Transverse colon (tissue), 4 donors: ENCODE results near the gene C4orf36. TPM values are rescaled to one million over a fixed set of nuclear protein-coding genes. Genes with fewer than 3 reads are reported as not detected.
"Not testable (repeated sequence)": the region's sequence is repeated elsewhere in the genome, so short reads cannot be mapped to it uniquely, and the experiment has no call there.

Experiments used
- DNase-seq: peaks from one replicate; pipeline ENCODE4 v3.0.0-alpha.2; 2019
- H3K27ac ChIP-seq, 4 donors: fragments of 200-600 bp; sonication (generic); 2 replicates each; pipeline ENCODE4 v1.5.1; 2016 to 2018; ENCODE audit warnings: inconsistent platforms in 4 of 4
- H3K27me3 ChIP-seq: fragments of 200-600 bp; sonication (generic); 2 replicates; pipeline ENCODE4 v1.5.1; 2017; ENCODE audit warnings: inconsistent platforms
- H3K36me3 ChIP-seq, 4 donors: fragments of 200-600 bp; sonication (generic); 2 replicates each; pipeline ENCODE4 v1.5.1; 2017 to 2019; ENCODE audit warnings: inconsistent platforms in 4 of 4
- H3K4me1 ChIP-seq, 4 donors: fragments of 200-600 bp; sonication (generic); 2 replicates each; pipeline ENCODE4 v1.5.1; 2017 to 2020; ENCODE audit warnings: inconsistent platforms in 4 of 4
- H3K4me3 ChIP-seq, 4 donors: fragments of 200-600 bp; sonication (generic); 1 replicate in 1 of 4; 2 replicates in 3 of 4; pipeline versions ENCODE4 v1.5.1 to v1.6.1; 2017 to 2019; ENCODE audit warnings: inconsistent platforms in 4 of 4
- H3K9me3 ChIP-seq, 2 donors: fragments of 200-600 bp; sonication (generic); 2 replicates each; pipeline ENCODE4 v1.5.1; 2017 to 2019; ENCODE audit warnings: inconsistent platforms in 2 of 2
- EP300 ChIP-seq: sonication (generic); formaldehyde crosslinking; IDR thresholded peaks from one replicate; pipeline ENCODE4 v1.6.1; 2017; ENCODE audit warnings: antibody characterized with exemption, low read depth
- POLR2A ChIP-seq: fragments of 450-650 bp; IDR thresholded peaks from one replicate; pipeline ENCODE4 v1.6.1; 2016; ENCODE audit warnings: antibody characterized with exemption, mild to moderate bottlenecking, moderate library complexity
- POLR2AphosphoS5 ChIP-seq, 3 donors: sonication (generic); formaldehyde crosslinking; IDR thresholded peaks; one replicate each; pipeline ENCODE4 v1.6.1; 2016; ENCODE audit warnings: antibody characterized with exemption in 3 of 3
- WGBS, 2 donors: methylation state at CpG; one replicate each; pipeline ENCODE4 v1.1.5; 2018; ENCODE audit warnings: low coverage in 1 of 2; 5-methylcytosine and 5-hydroxymethylcytosine counted together
- in situ Hi-C, 4 donors: fragments of 200-750 bp; cut with MboI; loops; one replicate each; pipeline versions ENCODE4 v1.15.0 to v1.15.1; 2017; ENCODE audit warnings: low sequenced_read_pairs in 3 of 4, low pct_ligation_motif_present in 1 of 4, low pct_unique_long_range_greater_than_20kb in 1 of 4
- intact Hi-C: fragments of 100-400 bp; cut with DNase I; formaldehyde crosslinking; loops from one replicate; pipeline ENCODE4 v1.15.1; 2023; ENCODE audit warnings: low total_unique reads
- total RNA-seq, 4 donors: library from RNA; depleted of rRNA; stranded (reverse); fragments of >200 nt; gene quantifications; one replicate each; pipeline ENCODE4 v1.1.0, GENCODE V29; 2016
- TF ChIP-seq, protein P1 (sequence below), 5 experiments: fragments of 200-600 bp in 3 of 5; fragments of 450-650 bp in 2 of 5; sonication (generic) in 3 of 5; IDR thresholded peaks; 1 replicate in 2 of 5; 2 replicates in 3 of 5; pipeline ENCODE4 v1.5.1; 2016 to 2017; ENCODE audit warnings: antibody characterized with exemption in 5 of 5, inconsistent platforms in 3 of 5, mild to moderate bottlenecking in 2 of 5, moderate library complexity in 1 of 5

Gene C4orf36
- total RNA-seq, 4 donors from 2014 or later, result 0.27 to 0.32 TPM; not detected in 2

DNA sequence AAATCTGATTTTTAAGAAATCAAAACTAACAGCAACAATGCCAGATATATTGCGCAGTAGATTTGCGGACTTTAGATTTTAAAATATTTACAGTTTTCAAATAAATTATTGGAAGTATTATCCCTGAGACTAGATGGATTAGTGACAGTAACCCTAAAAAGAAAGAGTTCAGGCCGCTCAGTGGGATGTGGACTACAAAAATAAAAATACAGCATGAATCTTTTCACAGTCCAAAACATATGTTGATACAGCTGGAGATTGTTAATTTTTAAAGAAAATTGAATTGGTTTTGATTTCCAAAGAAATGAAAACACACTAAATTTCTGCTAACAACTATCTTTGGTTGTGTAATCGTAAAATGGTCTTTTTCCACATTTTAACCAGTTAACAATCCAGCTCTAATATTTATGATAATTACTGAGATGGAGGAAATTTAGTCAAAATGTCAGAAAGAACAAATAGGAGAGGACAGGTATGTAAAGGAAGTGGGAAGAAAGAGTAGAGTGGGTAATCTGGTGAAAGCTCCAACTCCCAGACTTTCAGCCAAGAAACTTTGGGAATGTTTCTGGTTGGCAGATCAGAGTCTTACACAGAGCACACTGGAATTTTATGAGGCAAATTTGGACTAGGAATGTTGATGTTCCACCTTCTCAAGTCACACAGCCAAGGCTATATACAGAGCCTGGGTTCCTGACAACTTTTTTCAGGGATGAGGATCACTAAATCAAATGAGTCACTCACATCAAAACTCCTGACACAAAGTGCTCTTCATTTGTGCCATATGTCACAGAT, 15.1 kb downstream of the C4orf36 start:
- DNase-seq, result no peak
- intact Hi-C loops (no loop called here), in situ Hi-C loops (no loop called here)
- H3K27ac ChIP-seq, result no peak overlapping the region
- WGBS, 2 donors, result 72 to 85% methylated on average over 4 of the region's 4 CpGs
- TF ChIP-seq POLR2A, result no peak
- TF ChIP-seq, protein P1, sequence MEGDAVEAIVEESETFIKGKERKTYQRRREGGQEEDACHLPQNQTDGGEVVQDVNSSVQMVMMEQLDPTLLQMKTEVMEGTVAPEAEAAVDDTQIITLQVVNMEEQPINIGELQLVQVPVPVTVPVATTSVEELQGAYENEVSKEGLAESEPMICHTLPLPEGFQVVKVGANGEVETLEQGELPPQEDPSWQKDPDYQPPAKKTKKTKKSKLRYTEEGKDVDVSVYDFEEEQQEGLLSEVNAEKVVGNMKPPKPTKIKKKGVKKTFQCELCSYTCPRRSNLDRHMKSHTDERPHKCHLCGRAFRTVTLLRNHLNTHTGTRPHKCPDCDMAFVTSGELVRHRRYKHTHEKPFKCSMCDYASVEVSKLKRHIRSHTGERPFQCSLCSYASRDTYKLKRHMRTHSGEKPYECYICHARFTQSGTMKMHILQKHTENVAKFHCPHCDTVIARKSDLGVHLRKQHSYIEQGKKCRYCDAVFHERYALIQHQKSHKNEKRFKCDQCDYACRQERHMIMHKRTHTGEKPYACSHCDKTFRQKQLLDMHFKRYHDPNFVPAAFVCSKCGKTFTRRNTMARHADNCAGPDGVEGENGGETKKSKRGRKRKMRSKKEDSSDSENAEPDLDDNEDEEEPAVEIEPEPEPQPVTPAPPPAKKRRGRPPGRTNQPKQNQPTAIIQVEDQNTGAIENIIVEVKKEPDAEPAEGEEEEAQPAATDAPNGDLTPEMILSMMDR (IDR thresholded peaks at IDR 0.05), result no peak
- no peak for TF ChIP-seq POLR2AphosphoS5 (IDR thresholded peaks at IDR 0.05)
- no peak for TF ChIP-seq EP300
- H3K36me3 ChIP-seq, result no peaks in the 10 kb centered on the region
- H3K27me3 ChIP-seq, result no peaks in the 10 kb centered on the region
- H3K4me3 ChIP-seq, result no peak overlapping the region
- H3K4me1 ChIP-seq, result no peaks in the 10 kb centered on the region
- H3K9me3 ChIP-seq, result peaks cover 9 to 15% of the 10 kb centered on the region in 2 donors

DNA sequence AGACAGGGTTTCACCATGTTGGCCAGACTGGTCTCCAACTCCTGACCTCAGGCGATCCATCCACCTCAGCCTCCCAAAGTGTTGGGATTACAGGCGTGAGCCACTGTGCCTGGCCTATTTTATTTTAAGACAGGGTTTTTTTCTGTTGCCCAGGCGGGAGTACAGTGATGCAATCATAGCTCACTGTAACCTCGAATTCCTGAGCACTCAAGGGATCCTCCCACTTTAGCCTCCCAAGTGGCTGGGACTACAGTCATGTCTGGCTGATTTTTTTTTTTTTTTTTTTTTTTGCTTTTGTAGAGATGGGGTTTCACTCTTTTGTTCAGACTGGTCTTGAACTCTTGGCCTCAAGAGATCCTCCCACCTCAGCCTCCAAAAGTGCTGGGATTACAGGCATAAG, 16.8 kb downstream of the C4orf36 start:
- H3K27me3 ChIP-seq, H3K4me3 ChIP-seq, in situ Hi-C loops, H3K27ac ChIP-seq, intact Hi-C loops, H3K4me1 ChIP-seq, H3K36me3 ChIP-seq, DNase-seq: not testable (repeated sequence)
- H3K9me3 ChIP-seq, result peaks cover 9 to 14% of the 10 kb centered on the region in 2 donors
- WGBS, 2 donors, result 90 to 92% methylated on average over 3 to 4 of the region's 4 CpGs

DNA sequence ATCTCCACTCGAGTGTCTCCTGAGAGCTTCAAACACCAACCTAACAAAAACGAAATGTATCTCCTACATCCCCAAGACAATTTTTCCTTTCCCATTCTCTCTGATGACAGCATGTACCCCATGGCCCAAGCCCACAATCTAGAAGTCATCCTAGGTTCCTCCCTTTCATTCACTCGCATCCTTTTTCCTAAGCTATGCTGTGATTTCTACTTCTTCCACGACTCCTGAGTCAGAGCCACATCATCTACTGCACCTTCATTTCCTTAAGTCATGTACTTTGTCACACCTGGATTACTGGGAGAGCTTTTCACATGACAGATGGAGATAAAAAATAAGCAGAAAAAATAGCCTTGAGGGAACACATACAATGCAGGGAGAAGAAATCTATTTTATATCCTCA, 20.1 kb downstream of the C4orf36 start:
- no peak for DNase-seq
- TF ChIP-seq, protein P1 (IDR thresholded peaks at IDR 0.05), result no peak
- TF ChIP-seq EP300 (no peak), POLR2AphosphoS5 (IDR thresholded peaks at IDR 0.05) (no peak), POLR2A (no peak)
- Histone ChIP-seq H3K9me3 (no peaks in the 10 kb centered on the region), H3K4me1 (no peaks in the 10 kb centered on the region), H3K4me3 (no peak overlapping the region), H3K36me3 (no peaks in the 10 kb centered on the region), H3K27ac (no peak overlapping the region), H3K27me3 (no peaks in the 10 kb centered on the region)
- WGBS, 2 donors, result 70 to 75% methylated on average over 4 of the region's 4 CpGs
- in situ Hi-C loops (no loop called here), intact Hi-C loops (no loop called here)

DNA sequence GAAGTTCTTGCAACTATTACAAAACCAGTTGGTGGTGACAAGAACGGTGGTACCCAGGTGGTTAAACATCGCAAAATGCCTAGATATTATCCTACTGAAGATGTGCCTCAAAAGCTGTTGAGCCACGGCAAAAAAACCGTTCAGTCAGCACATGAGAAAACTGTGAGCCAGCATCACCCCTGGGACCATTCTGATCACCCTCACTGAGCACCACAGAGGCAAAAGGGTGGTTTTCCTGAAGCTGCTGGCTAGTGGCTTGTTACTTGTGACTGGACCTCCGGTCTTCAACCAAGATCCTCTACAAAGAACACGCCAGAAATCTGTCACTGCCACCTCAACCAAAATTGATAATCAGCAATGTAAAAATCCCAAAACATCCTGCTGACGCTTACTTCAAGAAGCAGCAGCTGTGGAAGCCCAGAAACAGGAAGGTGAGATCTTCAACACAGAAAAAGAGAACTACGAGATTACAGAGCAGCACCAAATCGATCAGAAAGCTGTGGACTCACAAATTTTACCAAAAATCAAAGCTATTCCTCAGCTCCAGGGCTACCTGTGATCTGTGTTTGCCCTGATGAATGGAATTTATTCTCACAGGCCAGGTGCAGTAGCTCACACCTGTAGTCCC, 21.7 kb downstream of the C4orf36 start:
- intact Hi-C loops (no loop called here), in situ Hi-C loops (no loop called here)
- H3K4me1 ChIP-seq, result no peaks in the 10 kb centered on the region
- no peaks in the 10 kb centered on the region for H3K36me3 ChIP-seq
- H3K27ac ChIP-seq, result no peak overlapping the region
- H3K9me3 ChIP-seq, result no peaks in the 10 kb centered on the region
- no peak for TF ChIP-seq EP300
- TF ChIP-seq, protein P1 (IDR thresholded peaks at IDR 0.05), result no peak
- TF ChIP-seq POLR2AphosphoS5 (IDR thresholded peaks at IDR 0.05), result no peak
- TF ChIP-seq POLR2A, result no peak
- H3K4me3 ChIP-seq, result no peak overlapping the region
- no peak for DNase-seq
- no peaks in the 10 kb centered on the region for H3K27me3 ChIP-seq
- WGBS, 2 donors, result 69 to 76% methylated on average over 8 to 9 of the region's 9 CpGs
